GM18499 (cell line): Measurements from ENCODE around the gene KCNIP2.

Experiments used
- ATAC-seq: cut with Tn5 transposase; IDR thresholded peaks from one replicate; pipeline ENCODE4 v1.9.1; 2021; ENCODE audit warnings: moderate number of reproducible peaks; ENCODE audit not compliant: insufficient read depth, unreplicated experiment

The KCNIP2 gene

DNA sequence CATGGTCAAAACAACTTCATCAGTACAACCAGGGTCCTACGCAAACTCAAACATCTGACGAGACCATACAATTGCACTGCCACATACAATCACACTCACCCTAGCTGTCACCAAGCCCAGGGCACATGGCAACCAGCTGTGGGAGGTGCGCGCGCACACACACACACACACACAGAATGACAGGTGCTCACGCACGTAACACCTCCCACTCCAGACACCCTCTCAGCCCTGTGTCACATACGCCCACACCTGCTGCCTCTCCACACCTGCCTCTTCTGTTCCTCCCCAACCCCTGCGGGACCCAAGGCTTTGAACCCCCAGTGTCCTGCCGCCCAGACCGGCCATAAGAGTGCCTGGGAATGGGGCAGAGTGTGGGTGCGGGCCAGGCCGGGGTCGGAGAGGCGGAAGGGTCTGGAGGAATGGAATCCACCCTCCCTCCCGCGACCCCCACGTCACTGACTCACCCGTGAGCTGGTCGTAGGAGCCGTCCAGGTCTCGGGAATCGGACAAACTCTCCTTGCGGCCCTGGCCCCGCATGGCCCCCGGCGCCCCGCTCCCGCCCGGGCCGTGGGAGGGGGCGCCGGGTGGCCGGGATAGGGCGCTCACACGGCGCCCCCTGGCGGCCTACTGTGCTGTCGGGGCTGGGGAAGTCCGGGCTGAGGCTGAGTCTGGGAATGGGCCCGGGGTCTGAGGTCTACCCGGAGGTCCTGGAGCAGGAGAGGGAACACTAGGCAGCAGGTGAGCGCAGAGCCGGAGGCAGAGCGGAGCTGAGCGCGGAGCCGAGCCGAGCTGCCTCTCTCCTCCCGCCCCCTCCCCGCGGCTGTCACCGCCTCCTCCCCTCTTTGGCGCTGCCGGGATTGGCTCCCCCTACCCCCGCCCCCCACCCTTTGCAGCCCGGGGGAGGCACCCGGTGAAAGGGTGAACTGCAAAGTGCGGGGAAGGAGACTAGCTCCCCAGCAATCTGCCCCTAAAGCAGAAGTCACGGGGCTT is at the start of gene KCNIP2:
Gene KCNIP2 (minus strand): TSS at position 769 of the 990 bp plus-strand sequence. CDS start 232 bp downstream, at position 537.
- no peak for ATAC-seq

DNA sequence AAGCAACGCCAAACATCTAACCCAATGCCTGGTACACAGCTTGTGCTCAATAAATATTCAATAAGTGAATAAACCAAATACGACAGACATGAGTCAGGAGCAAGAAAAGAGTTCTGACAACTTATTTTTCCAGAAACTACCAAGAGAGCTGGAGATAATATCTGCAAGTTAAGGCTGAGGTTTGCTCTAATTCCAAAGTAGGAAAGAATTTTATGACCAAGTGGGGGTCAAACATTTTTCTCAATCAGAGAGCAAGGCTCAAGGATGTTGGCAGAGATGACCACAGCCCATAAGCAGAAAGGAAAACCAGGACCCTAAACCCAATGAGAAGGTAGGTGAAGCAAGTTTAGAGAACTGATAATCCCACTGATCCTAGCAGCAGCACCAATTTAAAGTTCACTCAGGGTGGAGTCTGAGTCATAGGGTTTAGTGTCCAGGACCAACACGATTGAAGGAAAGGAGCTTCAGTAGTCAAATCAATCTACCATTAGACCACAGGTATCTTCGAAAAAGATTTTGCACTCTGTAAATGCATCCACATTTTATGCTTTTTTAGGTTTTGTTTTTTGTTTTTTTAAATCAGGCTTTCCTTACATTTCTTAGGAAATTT is 49.3 kb upstream of the KCNIP2 start:
- no peak for ATAC-seq

DNA sequence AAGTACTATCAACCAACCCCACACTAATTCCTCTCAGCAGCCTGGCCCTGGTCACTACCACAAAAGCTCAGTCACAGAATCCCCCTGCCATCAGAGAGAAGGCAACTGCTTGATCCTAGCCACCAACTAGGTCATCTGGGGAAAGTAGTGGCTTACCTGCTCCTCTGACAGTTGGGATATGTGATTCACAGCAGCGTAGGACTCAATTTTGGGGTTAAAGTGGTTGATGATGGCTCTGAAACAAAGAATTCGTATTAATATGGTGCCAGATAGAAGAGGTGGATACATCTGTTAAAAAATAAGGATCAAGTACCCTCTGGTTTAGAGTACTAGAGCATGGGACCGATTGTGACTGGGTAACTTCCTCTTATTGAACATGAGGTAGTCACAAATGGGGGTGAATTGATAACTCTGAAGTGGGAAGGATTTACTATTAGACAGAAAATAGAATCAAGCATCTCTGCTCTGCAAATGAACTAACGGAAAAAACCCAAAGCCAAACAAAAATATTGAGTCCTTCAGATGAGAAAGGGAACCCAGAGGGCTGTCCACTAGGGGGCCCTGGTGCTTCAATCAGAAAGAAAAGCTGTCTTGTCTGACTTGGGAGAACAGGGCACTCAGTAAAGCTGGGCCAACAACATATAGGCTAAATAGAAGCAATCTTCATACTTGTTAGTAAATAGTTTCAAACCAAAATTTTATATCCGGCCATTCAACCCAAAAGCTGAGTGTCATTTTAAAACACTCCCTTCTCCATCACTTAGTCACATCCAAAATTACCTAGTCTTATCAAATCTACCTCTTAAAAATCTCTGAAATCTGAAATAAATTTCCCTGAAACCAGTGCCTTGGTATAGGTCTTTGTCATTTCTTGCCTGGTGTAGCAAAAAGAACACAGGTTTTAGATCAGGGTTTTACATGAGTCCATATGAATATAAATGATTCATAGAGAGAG is 45.9 kb upstream of the KCNIP2 start:
- ATAC-seq: no peak

DNA sequence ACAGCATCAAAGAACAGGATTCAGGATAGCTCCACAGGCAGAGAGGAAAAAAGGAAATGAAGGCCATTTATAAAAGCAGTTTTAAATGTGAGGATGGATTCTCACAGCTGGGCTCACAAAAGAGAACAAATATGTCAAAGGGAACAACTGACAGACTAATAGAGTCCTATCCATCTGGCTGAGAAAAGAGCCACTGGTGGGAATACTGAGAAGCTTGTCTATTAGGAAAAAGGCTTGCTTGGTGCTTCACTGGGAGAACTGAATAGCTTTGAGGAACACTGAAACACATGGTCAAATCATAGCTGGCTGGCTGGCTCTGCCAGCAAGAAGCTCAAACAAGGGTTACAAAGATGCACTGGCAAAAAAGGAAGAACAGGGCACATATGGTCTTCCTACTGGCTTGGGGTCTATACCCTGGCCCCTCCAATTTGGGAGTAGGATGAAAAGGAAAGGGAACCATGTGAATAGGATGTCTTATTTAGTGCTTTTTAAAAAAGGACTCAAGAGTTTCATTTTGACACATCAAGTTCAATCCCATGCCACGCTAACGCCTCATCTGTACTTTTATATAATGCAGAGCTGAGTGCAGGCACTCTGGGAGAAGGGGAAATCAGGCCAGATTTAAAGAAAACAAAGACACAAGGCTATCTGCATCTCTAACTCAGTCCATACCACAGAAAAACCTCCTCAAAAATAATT is 44.8 kb upstream of the KCNIP2 start:
- ATAC-seq: no peak

DNA sequence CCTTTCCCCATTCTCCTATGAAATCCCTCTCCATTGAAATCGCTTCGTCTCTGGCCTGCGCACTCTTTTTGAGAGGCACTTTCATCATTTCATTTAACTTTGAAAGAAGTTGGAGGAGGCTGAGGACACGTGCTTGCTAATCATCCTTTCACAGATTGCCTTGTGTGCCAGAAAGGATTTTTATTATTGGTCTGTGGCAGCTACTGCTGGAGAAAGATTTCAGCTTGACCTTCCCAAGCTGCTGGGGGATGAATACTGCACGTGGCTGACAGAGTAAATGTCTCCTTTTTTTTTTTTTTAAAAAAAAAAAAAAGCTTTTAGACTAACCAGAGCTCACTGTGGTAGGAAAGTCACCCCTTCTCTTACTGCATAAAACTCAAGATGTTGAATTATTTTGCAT is 44.2 kb upstream of the KCNIP2 start:
- no peak for ATAC-seq

DNA sequence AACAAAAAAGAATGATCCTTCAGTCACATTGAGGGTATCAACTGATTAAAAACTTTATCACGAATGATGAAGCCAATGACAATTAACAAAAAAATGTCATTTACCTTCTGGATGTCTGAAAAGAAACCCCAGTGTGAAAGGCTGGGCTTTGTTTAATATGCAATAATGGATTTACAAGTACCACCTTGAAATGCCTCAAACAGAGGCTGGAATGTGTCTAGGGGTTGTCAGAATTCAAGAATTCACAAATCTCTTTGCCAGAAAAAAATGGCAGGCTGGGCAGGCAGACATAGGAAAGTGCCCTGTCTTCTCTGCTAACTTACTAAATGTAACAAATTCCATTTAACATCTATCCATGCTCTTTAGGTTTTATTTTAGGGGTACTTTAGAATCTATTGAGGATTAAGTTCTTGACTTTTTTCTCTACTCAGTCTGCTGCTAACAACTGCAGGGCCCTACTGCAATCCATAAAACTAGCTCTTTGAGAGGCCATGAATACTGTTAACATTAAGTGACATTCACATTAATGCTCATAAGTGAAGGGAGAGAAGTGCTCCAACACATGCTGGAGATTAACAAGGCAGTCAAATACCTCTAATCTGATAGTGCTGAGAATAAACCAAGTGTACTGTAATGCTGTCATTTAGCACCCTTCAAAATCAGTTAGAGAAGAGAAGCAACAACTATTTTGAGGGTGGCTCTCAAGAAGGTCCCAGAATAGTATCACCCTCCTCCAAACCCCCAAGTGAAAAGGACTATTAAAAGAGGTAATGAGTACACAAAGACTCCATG is 43.1 kb upstream of the KCNIP2 start:
- ATAC-seq: no peak

DNA sequence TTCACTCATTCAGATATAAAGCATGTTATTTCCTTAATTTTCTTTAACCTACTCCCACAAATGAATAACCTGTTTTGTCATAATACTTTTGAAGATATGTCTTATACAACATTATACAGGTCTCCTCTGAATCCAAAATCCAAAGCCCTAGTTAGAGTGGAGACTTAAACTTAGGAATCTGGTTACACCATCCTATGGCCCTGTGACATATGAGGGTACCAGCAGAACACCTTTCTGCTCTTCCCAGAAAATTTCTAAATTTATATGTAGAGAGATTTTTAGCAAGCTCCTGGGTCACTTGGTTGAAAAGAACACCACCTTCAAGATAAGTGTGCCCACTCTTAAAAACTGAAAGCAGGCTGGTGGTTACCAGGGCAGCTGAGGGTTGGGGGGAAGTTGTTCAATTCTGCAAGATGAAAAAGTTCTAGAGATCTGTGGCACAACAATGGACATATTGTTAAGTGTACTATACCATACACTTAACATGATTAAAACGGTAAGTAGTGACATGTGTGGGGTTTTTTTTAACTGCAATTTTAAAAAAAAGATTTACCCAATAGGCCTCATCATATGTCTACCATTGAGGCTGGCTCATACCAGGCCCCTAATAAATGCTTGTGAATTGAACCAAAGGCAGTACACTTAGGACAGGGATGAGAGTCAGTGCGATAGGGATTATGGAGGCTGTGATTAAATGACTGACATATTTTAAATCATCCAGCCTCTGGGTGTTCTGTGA is 37.6 kb upstream of the KCNIP2 start:
- no peak for ATAC-seq

DNA sequence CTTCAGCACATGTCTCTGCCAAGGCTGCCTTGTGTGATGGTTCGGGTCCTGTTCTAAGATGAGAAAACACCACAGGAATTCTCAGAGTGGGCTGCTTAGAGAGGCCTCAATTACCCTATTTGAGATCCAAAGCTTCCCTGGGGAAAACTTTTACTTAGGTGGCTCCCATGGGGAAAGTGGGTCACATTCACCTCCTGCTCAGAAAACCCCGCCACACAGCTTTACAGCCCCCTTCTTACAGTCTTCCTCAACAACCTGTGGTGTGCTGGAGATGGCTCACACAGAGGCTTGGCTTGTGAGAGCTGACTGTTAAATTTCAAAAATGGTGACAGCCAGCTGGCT is 36.6 kb upstream of the KCNIP2 start:
- ATAC-seq: no peak

DNA sequence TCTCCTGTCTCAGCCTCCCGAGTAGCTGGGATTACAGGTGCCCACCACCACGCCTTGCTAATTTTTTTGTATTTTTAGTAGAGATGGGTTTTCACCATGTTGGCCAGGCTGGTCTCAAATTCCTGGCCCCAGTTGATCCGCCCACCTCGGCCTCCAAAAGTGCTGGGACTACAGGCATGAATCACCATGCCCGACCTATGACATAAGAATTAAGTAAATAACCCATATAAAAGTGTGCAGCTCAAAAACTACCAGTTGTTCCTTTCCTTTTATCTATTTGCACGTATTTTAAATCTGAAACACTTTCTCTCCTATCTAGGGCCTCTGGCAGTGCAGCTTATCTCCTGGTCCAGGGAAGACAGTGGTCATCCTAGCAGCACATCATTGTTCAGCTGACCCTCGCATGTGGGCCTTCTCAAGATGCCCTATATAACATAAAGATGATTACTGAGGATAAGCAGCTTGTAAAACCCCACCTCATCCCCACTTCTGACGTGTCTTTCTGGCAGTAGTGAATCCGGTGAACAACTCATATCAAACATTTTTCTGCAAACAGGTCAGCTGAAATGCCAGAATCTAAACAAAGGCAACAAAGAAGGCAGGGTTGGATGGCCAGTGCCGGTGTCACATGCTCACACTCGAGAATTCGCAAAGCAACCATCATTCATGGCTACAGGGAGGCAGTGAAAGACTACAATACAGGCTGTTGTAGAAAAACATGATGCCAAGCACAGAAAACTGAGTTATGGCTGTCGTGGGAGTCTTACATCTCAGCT is 36.0 kb upstream of the KCNIP2 start:
- no peak for ATAC-seq

DNA sequence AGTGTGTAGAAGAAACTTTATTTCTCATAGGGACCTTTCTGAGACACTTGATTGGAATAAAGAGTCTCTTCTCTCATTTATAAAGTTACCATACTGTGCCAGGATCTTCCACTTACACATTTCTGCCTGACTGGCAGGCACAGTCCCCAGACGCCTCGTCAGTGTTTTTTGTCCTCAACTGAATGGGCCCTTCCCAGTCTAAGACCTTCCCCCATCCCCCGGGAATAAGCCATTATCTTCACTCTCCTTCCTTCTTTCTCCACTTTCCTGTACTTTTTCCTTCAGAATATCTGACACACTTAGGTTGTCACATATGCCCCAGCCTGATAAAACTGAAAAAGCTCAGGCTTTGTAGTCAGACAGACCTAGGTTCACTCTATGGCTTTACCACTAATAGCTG is 35.3 kb upstream of the KCNIP2 start:
- ATAC-seq: no peak

DNA sequence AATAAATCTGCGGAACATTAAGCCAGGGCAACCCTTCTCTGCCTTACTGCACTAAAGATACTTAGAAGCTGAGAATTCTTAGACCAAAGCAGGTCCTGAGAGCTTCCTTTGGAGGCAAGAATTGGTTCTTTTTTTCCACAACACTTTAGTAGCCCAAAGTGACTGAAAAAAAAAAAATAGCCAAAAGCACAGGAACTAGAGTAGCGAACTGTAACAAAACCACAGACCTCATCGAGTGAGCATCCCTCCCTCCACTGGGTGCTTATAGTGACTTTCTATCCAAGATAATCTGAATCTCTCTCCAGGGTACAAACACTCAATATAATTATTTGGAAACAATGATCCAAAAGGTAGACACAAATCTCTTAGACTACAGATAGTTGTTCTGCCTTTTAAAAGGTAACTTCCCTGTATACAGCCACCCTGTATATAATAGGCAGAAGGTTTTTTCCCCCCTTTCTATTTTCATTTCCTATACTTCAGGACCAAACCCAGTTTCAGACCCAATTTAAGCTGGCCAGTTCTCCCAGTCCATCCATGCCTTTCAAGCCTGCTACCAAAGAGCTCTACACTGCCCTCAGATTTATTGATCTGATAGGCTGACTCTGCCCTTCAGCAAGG is 31.6 kb upstream of the KCNIP2 start:
- ATAC-seq: no peak

DNA sequence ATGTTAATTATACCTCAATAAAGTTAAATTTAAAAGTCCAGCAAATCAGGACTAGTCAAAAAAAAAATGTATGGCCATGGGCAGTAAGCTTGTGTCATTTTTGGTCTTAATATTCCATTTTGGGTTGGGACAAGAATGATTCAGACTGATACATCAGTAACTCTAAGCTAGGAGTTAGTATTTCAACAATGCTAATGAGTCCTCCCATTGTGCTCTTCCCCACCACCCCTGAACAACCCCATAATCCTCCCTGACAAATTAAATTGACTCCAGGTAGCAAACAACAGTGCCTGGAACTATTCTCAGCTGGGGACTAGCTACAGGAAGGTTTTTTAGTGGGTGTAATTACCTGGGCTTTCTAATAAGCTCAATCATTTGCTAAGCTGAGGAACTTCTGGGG is 30.7 kb upstream of the KCNIP2 start:
- ATAC-seq: no peak

DNA sequence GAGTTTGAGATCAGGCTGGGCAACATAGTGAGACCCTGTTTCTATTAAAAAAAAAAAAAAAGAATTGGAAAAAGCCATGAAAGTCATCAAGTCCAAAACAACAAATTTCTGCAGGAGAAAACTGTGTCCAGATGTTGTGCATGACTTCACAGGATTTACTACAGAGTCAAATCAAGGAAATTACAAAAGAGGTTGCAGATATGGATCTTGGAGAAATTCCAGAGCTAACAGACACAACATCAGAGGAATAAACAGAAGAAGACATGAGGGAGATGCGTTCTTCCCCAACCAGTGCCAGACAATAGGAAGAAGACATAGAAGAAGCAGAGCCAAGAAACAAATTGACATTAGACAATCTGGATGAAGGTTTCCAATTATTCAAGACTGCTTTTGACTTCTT is 24.3 kb upstream of the KCNIP2 start:
- ATAC-seq: no peak

DNA sequence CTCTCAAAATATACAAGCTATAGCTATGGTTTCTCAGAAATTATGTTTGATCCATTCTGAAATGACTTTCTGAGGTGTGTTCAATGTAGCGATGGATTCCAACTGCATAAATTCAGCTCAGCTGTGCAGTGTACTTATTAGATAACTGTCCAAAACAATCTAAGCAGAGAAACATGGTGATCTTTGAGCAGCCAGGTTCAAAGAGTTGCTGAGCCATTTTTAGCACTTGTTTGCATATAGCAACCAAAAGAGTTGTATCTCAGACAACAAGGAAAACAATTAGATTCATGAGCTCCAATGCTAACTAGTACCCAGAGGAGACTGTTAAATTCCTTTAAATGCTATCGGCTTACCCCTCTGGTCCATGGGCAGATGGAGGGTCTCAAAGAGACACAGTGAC is 15.9 kb upstream of the KCNIP2 start:
- no peak for ATAC-seq

DNA sequence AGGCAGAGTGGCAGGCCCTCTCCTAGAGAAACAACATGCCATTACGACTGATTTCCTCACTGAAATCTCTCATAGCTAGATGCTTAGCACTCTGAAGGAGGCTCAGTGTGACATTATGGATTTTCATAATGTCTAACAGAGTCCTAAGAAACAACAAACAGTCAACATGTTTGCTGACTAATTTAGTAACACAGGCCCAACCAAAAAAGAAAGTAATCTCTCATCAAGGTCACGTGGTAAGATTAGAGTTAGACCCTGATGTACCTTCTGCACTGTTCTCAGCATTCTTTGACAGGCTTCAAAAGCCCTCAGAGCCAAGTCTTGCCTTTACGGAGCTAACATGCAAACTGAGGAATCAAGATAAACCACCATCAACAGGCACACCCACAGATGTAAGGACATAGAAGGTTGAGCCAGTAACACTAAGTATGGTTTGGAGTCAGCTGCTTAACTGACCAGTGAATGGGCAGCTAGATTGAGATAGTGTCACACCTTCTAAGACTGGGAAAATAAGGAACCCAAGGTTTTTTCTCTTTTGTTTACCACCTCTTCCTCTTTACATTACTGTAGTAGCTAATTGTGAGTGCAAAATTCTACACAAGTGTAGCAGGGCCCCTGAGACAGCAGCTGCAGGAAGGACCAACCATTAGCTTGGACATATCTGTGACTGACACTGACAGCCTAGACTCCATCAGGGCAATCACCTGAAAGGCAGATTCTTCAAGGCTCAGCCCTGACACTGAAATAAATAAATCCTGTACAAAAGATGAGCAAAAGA is 15.3 kb upstream of the KCNIP2 start:
- ATAC-seq: no peak

DNA sequence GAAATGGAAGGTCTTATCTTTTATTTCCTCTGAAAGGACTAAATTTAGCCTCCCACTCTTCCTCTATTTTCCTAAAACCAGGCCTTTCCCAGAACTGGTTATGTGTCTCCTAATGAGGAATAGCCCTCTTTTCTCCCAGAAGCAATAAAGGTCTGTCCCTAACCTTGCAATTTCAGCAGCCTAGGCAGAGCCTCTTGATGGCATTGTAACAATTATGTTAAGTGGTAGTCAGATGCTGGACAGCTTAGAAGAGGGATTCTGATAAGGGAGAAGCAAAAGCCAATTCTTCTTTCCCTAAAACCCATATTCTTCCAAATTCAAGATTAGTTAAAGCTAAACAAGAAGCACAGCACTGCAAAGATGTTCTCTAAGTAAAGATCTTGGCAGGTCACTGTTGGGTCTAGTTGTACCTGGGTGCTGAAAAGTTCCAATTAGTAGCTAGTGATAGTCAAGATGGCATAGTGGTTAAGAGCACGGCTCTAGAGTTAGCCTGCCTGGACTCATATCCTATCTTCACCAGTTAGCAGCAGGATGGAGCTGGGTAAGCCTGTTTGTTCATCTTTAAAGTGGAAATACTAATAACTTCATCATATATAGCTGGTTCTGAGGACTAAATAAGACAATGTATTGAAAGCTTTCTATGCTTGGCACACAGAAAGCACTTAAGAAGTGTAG is 14.3 kb upstream of the KCNIP2 start:
- ATAC-seq: no peak
